WTC11 (cell line): ENCODE data around the gene SAPCD2. TPM values are rescaled to one million over a fixed set of nuclear protein-coding genes. Genes with fewer than 3 reads are reported as not detected.

Experiments used
- ATAC-seq: fragments of 200-7000 bp; cut with Tn5 transposase; 2 replicates; pipeline ENCODE4 v1.10.0; 2021; ENCODE audit warnings: mild to moderate bottlenecking, moderate library complexity
- CTCF ChIA-PET: fragments of 300-600 bp; sonication (Branson Sonifier 250); formaldehyde crosslinking; loops from one replicate; lab custom pipeline; 2021; ENCODE audit warnings: antibody characterized with exemption; lab: Charles Lee
- POLR2A ChIA-PET: fragments of 350-600 bp; sonication (Branson Sonifier 250); formaldehyde crosslinking; loops from one replicate; lab custom pipeline; 2021; ENCODE audit warnings: antibody characterized with exemption; lab: Charles Lee
- DNase-seq: peaks from one replicate; pipeline ENCODE4 v3.0.0; 2021; ENCODE audit warnings: low spot score
- H3K27ac Mint-ChIP-seq: 2 replicates; pipeline ENCODE4 v1.8.0; 2021; ENCODE audit warnings: mixed read lengths
- H3K27me3 Mint-ChIP-seq: 2 replicates; pipeline ENCODE4 v1.8.0; 2021; ENCODE audit warnings: low read depth, mild to moderate bottlenecking, moderate library complexity, mixed read lengths
- H3K36me3 Mint-ChIP-seq: 2 replicates; pipeline ENCODE4 v1.8.0; 2021; ENCODE audit warnings: mixed read lengths
- H3K4me1 Mint-ChIP-seq: 2 replicates; pipeline ENCODE4 v1.8.0; 2022; ENCODE audit warnings: mixed read lengths
- H3K4me3 Mint-ChIP-seq: 2 replicates; pipeline ENCODE4 v1.8.0; 2021; ENCODE audit warnings: mild to moderate bottlenecking, moderate library complexity, mixed read lengths
- H3K9me3 Mint-ChIP-seq: 2 replicates; pipeline ENCODE4 v1.8.0; 2021; ENCODE audit warnings: mixed read lengths
- ATF1 ChIP-seq: sonication (generic); formaldehyde crosslinking; IDR thresholded peaks from 2 replicates; pipeline ENCODE4 v1.8.1; 2023; ENCODE audit warnings: mild to moderate bottlenecking, moderate library complexity, missing genetic modification reagents
- ELF4 ChIP-seq: sonication (generic); formaldehyde crosslinking; IDR thresholded peaks from 2 replicates; pipeline ENCODE4 v1.8.1; 2022; ENCODE audit warnings: low read depth, mild to moderate bottlenecking, moderate library complexity, missing genetic modification reagents
- KAT7 ChIP-seq: sonication (generic); formaldehyde crosslinking; IDR thresholded peaks from 2 replicates; pipeline ENCODE4 v1.8.1; 2023; ENCODE audit warnings: missing genetic modification reagents, mild to moderate bottlenecking, borderline replicate concordance
- NR1H2 ChIP-seq: sonication (generic); formaldehyde crosslinking; IDR thresholded peaks from 2 replicates; pipeline ENCODE4 v1.9.0; 2021; ENCODE audit warnings: mild to moderate bottlenecking, moderate library complexity, missing genetic modification reagents
- SMAD4 ChIP-seq: sonication (generic); formaldehyde crosslinking; IDR thresholded peaks from 2 replicates; pipeline ENCODE4 v1.8.0; 2022; ENCODE audit warnings: mild to moderate bottlenecking, missing genetic modification reagents
- TCF7 ChIP-seq: sonication (generic); formaldehyde crosslinking; IDR thresholded peaks from 2 replicates; pipeline ENCODE4 v1.8.0; 2022; ENCODE audit warnings: mild to moderate bottlenecking, low read depth, missing genetic modification reagents, moderate library complexity
- ZNF396 ChIP-seq: fragments of 250-450 bp; sonication (Bioruptor Pico); IDR thresholded peaks from 2 replicates; pipeline ENCODE4 v1.8.0; 2021; ENCODE audit warnings: mild to moderate bottlenecking, moderate library complexity, borderline replicate concordance
- total RNA-seq: library from RNA; stranded (reverse); gene quantifications from 3 replicates; pipeline ENCODE4 v1.2.3, GENCODE V29; 2021
- TF ChIP-seq, protein P1 (sequence below): sonication (generic); formaldehyde crosslinking; IDR thresholded peaks from 2 replicates; pipeline ENCODE4 v1.8.0; 2022; ENCODE audit warnings: missing genetic modification reagents
- TF ChIP-seq, protein P2 (sequence below): fragments of 250-450 bp; sonication (Bioruptor Pico); IDR thresholded peaks from 2 replicates; pipeline ENCODE4 v1.9.0; 2021; ENCODE audit warnings: mild to moderate bottlenecking
- TF ChIP-seq, protein P3 (sequence below): sonication (generic); formaldehyde crosslinking; IDR thresholded peaks from 2 replicates; pipeline ENCODE4 v1.8.1; 2023; ENCODE audit warnings: mild to moderate bottlenecking, missing genetic modification reagents, moderate library complexity
- TF ChIP-seq, protein P4 (sequence below): fragments of 250-450 bp; sonication (Bioruptor Pico); IDR thresholded peaks from 2 replicates; pipeline ENCODE4 v1.9.0; 2021; ENCODE audit warnings: moderate library complexity, mild to moderate bottlenecking, inconsistent platforms, borderline replicate concordance
- TF ChIP-seq, protein P5 (sequence below): sonication (generic); formaldehyde crosslinking; IDR thresholded peaks from 2 replicates; pipeline ENCODE4 v1.8.1; 2023; ENCODE audit warnings: mild to moderate bottlenecking, missing genetic modification reagents, moderate library complexity
- TF ChIP-seq, protein P6 (sequence below): sonication (generic); formaldehyde crosslinking; IDR thresholded peaks from 2 replicates; pipeline ENCODE4 v1.8.1; 2022; ENCODE audit warnings: low read depth, mild to moderate bottlenecking, moderate library complexity, missing genetic modification reagents, borderline replicate concordance
- TF ChIP-seq, protein P7 (sequence below): sonication (generic); formaldehyde crosslinking; IDR thresholded peaks from 2 replicates; pipeline ENCODE4 v1.8.0; 2022; ENCODE audit warnings: mild to moderate bottlenecking, missing genetic modification reagents
- TF ChIP-seq, protein P8 (sequence below): sonication (generic); formaldehyde crosslinking; IDR thresholded peaks from 2 replicates; pipeline ENCODE4 v1.8.1; 2023; ENCODE audit warnings: mild to moderate bottlenecking, missing genetic modification reagents, borderline replicate concordance
- TF ChIP-seq, protein P9 (sequence below): fragments of 250-450 bp; sonication (Bioruptor Pico); IDR thresholded peaks from 2 replicates; pipeline ENCODE4 v2.1.2; 2022; ENCODE audit warnings: mild to moderate bottlenecking, moderate library complexity
- TF ChIP-seq, protein P10 (sequence below): sonication (generic); formaldehyde crosslinking; IDR thresholded peaks from 2 replicates; pipeline ENCODE4 v1.8.1; 2023; ENCODE audit warnings: mild to moderate bottlenecking, moderate library complexity, missing genetic modification reagents

SAPCD2 gene
- total RNA-seq, 1 experiment from 2014 or later, result 67.0 TPM

DNA sequence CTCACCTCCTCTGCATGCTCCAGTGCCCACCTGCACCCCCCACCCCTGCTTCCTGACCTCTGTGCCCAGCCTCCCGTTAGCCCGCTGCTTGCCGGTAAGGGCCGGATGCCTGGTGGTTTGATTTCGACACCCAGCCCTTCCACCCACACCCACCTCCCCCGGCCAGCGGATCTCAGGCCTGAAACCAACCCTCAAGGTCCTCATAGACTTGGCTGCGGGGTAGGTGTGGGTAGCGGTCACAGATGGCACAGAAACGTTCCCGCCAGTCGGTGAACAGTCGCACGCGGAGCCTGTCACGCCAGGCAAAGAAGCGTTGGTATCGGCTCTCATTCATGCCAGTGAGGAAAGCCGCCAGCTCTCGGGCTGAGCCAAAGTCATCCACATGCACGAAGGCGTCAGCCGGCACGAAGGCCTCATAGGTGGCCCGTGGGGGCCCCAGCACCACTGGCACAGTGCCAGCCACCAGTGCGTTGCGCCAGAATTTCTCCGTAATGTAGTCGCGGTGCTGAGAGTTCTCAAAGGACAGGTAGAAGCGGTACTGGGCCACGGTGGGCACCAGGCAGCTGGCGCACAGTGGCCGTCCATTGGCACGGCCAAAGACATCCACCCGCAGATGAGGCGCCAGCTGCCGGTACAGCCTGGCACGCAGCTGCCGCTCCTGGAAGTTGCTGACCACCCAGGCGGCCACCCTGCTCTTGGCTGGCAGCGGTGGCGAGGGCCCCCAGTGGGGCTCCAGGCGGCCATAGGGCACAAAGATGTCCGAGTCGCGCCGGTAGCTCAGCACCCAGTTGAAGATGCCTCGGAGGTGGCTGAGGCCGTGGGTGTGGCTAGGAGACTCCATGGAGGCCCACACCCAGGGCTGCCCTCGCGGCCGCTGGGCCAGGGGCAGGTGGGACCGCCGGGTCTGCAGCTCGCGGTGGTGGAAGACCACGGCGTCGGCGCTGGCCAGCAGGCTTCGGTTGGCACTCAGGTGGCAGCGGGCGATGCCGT, 39.5 kb downstream of the SAPCD2 start:
- H3K27me3 Mint-ChIP-seq, result peaks cover 17% of the 10 kb centered on the region
- no peak for ATAC-seq
- POLR2A ChIA-PET, result interaction anchor here (0.6 kb wide), 1 partner anchor 40 kb away, joined by 3 read pairs; no protein-coding TSS in a partner anchor
- H3K9me3 Mint-ChIP-seq, result no peaks in the 10 kb centered on the region
- H3K4me3 Mint-ChIP-seq, result no peak overlapping the region
- no peaks in the 10 kb centered on the region for H3K36me3 Mint-ChIP-seq
- TF ChIP-seq, protein P1, sequence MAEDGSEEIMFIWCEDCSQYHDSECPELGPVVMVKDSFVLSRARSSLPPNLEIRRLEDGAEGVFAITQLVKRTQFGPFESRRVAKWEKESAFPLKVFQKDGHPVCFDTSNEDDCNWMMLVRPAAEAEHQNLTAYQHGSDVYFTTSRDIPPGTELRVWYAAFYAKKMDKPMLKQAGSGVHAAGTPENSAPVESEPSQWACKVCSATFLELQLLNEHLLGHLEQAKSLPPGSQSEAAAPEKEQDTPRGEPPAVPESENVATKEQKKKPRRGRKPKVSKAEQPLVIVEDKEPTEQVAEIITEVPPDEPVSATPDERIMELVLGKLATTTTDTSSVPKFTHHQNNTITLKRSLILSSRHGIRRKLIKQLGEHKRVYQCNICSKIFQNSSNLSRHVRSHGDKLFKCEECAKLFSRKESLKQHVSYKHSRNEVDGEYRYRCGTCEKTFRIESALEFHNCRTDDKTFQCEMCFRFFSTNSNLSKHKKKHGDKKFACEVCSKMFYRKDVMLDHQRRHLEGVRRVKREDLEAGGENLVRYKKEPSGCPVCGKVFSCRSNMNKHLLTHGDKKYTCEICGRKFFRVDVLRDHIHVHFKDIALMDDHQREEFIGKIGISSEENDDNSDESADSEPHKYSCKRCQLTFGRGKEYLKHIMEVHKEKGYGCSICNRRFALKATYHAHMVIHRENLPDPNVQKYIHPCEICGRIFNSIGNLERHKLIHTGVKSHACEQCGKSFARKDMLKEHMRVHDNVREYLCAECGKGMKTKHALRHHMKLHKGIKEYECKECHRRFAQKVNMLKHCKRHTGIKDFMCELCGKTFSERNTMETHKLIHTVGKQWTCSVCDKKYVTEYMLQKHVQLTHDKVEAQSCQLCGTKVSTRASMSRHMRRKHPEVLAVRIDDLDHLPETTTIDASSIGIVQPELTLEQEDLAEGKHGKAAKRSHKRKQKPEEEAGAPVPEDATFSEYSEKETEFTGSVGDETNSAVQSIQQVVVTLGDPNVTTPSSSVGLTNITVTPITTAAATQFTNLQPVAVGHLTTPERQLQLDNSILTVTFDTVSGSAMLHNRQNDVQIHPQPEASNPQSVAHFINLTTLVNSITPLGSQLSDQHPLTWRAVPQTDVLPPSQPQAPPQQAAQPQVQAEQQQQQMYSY (CRISPR knock-in tag), result no peak
- TF ChIP-seq, protein P2, sequence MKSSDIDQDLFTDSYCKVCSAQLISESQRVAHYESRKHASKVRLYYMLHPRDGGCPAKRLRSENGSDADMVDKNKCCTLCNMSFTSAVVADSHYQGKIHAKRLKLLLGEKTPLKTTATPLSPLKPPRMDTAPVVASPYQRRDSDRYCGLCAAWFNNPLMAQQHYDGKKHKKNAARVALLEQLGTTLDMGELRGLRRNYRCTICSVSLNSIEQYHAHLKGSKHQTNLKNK (CRISPR knock-in tag), result no peak
- TF ChIP-seq SMAD4 (CRISPR knock-in tag) (no peak), ELF4 (CRISPR knock-in tag) (no peak), NR1H2 (no peak), ATF1 (no peak), KAT7 (CRISPR knock-in tag) (no peak), ZNF396 (CRISPR knock-in tag) (no peak), TCF7 (CRISPR knock-in tag) (no peak)
- TF ChIP-seq, protein P3, sequence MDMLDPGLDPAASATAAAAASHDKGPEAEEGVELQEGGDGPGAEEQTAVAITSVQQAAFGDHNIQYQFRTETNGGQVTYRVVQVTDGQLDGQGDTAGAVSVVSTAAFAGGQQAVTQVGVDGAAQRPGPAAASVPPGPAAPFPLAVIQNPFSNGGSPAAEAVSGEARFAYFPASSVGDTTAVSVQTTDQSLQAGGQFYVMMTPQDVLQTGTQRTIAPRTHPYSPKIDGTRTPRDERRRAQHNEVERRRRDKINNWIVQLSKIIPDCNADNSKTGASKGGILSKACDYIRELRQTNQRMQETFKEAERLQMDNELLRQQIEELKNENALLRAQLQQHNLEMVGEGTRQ (CRISPR knock-in tag), result no peak
- TF ChIP-seq, protein P4, sequence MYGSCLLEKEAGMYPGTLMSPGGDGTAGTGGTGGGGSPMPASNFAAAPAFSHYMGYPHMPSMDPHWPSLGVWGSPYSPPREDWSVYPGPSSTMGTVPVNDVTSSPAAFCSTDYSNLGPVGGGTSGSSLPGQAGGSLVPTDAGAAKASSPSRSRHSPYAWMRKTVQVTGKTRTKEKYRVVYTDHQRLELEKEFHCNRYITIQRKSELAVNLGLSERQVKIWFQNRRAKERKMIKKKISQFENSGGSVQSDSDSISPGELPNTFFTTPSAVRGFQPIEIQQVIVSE (CRISPR knock-in tag), result no peak
- TF ChIP-seq, protein P5, sequence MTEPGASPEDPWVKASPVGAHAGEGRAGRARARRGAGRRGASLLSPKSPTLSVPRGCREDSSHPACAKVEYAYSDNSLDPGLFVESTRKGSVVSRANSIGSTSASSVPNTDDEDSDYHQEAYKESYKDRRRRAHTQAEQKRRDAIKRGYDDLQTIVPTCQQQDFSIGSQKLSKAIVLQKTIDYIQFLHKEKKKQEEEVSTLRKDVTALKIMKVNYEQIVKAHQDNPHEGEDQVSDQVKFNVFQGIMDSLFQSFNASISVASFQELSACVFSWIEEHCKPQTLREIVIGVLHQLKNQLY, result no peak
- TF ChIP-seq, protein P6, sequence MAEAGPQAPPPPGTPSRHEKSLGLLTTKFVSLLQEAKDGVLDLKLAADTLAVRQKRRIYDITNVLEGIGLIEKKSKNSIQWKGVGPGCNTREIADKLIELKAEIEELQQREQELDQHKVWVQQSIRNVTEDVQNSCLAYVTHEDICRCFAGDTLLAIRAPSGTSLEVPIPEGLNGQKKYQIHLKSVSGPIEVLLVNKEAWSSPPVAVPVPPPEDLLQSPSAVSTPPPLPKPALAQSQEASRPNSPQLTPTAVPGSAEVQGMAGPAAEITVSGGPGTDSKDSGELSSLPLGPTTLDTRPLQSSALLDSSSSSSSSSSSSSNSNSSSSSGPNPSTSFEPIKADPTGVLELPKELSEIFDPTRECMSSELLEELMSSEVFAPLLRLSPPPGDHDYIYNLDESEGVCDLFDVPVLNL (CRISPR knock-in tag), result no peak
- TF ChIP-seq, protein P7, sequence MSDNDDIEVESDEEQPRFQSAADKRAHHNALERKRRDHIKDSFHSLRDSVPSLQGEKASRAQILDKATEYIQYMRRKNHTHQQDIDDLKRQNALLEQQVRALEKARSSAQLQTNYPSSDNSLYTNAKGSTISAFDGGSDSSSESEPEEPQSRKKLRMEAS (CRISPR knock-in tag), result no peak
- TF ChIP-seq, protein P8, sequence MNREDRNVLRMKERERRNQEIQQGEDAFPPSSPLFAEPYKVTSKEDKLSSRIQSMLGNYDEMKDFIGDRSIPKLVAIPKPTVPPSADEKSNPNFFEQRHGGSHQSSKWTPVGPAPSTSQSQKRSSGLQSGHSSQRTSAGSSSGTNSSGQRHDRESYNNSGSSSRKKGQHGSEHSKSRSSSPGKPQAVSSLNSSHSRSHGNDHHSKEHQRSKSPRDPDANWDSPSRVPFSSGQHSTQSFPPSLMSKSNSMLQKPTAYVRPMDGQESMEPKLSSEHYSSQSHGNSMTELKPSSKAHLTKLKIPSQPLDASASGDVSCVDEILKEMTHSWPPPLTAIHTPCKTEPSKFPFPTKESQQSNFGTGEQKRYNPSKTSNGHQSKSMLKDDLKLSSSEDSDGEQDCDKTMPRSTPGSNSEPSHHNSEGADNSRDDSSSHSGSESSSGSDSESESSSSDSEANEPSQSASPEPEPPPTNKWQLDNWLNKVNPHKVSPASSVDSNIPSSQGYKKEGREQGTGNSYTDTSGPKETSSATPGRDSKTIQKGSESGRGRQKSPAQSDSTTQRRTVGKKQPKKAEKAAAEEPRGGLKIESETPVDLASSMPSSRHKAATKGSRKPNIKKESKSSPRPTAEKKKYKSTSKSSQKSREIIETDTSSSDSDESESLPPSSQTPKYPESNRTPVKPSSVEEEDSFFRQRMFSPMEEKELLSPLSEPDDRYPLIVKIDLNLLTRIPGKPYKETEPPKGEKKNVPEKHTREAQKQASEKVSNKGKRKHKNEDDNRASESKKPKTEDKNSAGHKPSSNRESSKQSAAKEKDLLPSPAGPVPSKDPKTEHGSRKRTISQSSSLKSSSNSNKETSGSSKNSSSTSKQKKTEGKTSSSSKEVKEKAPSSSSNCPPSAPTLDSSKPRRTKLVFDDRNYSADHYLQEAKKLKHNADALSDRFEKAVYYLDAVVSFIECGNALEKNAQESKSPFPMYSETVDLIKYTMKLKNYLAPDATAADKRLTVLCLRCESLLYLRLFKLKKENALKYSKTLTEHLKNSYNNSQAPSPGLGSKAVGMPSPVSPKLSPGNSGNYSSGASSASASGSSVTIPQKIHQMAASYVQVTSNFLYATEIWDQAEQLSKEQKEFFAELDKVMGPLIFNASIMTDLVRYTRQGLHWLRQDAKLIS, result no peak
- TF ChIP-seq, protein P9, sequence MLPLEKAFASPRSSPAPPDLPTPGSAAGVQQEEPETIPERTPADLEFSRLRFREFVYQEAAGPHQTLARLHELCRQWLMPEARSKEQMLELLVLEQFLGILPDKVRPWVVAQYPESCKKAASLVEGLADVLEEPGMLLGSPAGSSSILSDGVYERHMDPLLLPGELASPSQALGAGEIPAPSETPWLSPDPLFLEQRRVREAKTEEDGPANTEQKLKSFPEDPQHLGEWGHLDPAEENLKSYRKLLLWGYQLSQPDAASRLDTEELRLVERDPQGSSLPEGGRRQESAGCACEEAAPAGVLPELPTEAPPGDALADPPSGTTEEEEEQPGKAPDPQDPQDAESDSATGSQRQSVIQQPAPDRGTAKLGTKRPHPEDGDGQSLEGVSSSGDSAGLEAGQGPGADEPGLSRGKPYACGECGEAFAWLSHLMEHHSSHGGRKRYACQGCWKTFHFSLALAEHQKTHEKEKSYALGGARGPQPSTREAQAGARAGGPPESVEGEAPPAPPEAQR, result no peak
- TF ChIP-seq, protein P10, sequence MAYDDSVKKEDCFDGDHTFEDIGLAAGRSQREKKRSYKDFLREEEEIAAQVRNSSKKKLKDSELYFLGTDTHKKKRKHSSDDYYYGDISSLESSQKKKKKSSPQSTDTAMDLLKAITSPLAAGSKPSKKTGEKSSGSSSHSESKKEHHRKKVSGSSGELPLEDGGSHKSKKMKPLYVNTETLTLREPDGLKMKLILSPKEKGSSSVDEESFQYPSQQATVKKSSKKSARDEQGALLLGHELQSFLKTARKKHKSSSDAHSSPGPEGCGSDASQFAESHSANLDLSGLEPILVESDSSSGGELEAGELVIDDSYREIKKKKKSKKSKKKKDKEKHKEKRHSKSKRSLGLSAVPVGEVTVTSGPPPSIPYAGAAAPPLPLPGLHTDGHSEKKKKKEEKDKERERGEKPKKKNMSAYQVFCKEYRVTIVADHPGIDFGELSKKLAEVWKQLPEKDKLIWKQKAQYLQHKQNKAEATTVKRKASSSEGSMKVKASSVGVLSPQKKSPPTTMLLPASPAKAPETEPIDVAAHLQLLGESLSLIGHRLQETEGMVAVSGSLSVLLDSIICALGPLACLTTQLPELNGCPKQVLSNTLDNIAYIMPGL, result no peak
- DNase-seq, result no peak
- 0 out of 2 replicates have a peak, but pooled peaks cover 2% of the 10 kb centered on the region for H3K4me1 Mint-ChIP-seq
- no peak overlapping the region for H3K27ac Mint-ChIP-seq
- CTCF ChIA-PET, result interaction anchor here (1.1 to 4.1 kb wide), 17 partner anchors 10 to 268 kb away, joined by 3 to 53 read pairs (median 14); partner anchors contain the start of genes CLIC3, ENTPD2, NPDC1 and PTGDS
